ENCODE results near the gene NFKB1. TPM values are rescaled to one million over a fixed set of nuclear protein-coding genes. Genes with fewer than 3 reads are reported as not detected.

The NFKB1 gene
- total RNA-seq, 1 donor from 2014 or later: 43.0 TPM

GRCh38 chr4:102629673-102630072 is 128.5 kb downstream of the NFKB1 start:
- no peak for TF ChIP-seq CTCF (IDR thresholded peaks at IDR 0.05; ENCODE audit: insufficient read depth, low read length, poor library complexity, severe bottlenecking)

GRCh38 chr4:102631616-102632015 is 130.5 kb downstream of the NFKB1 start:
- H3K36me3 ChIP-seq (ENCODE audit: control insufficient read depth, insufficient read depth, low read length): peaks cover 1% of the 10 kb centered on the region
- no peak overlapping the region for H3K4me3 ChIP-seq (ENCODE audit: low read depth, low read length)
- no peak for DNase-seq (ENCODE audit: low read depth)
- no peaks in the 10 kb centered on the region for H3K27me3 ChIP-seq (ENCODE audit: control insufficient read depth, insufficient read depth, low read length)
- TF ChIP-seq CTCF (IDR thresholded peaks at IDR 0.05; ENCODE audit: insufficient read depth, low read length, poor library complexity, severe bottlenecking): no peak

More at GRCh38 chr4:102629673-102630072, 128.5 kb downstream of the NFKB1 start:
- peaks cover 1% of the 10 kb centered on the region for H3K36me3 ChIP-seq (ENCODE audit: control insufficient read depth, insufficient read depth, low read length)
- no peak for DNase-seq (ENCODE audit: low read depth)
- no peak overlapping the region for H3K4me3 ChIP-seq (ENCODE audit: low read depth, low read length)
- no peaks in the 10 kb centered on the region for H3K27me3 ChIP-seq (ENCODE audit: control insufficient read depth, insufficient read depth, low read length)

GRCh38 chr4:102632241-102633065 is 131.3 kb downstream of the NFKB1 start:
- H3K4me3 ChIP-seq (ENCODE audit: low read depth, low read length): no peak overlapping the region
- DNase-seq (ENCODE audit: low read depth): no peak
- H3K27me3 ChIP-seq (ENCODE audit: control insufficient read depth, insufficient read depth, low read length): no peaks in the 10 kb centered on the region
- peaks cover 1% of the 10 kb centered on the region for H3K36me3 ChIP-seq (ENCODE audit: control insufficient read depth, insufficient read depth, low read length)
- no peak for TF ChIP-seq CTCF (IDR thresholded peaks at IDR 0.05; ENCODE audit: insufficient read depth, low read length, poor library complexity, severe bottlenecking)

GRCh38 chr4:102633100-102633499 is 131.9 kb downstream of the NFKB1 start:
- no peak overlapping the region for H3K4me3 ChIP-seq (ENCODE audit: low read depth, low read length)
- peaks cover 1% of the 10 kb centered on the region for H3K36me3 ChIP-seq (ENCODE audit: control insufficient read depth, insufficient read depth, low read length)
- H3K27me3 ChIP-seq (ENCODE audit: control insufficient read depth, insufficient read depth, low read length): no peaks in the 10 kb centered on the region
- TF ChIP-seq CTCF (IDR thresholded peaks at IDR 0.05; ENCODE audit: insufficient read depth, low read length, poor library complexity, severe bottlenecking): no peak
- no peak for DNase-seq (ENCODE audit: low read depth)

- no peak for TF ChIP-seq CTCF (IDR thresholded peaks at IDR 0.05; ENCODE audit: insufficient read depth, low read length, poor library complexity, severe bottlenecking)
- DNase-seq (ENCODE audit: low read depth): no peak
- Histone ChIP-seq H3K27me3 (ENCODE audit: control insufficient read depth, insufficient read depth, low read length) (no peaks in the 10 kb centered on the region), H3K4me3 (ENCODE audit: low read depth, low read length) (no peak overlapping the region), H3K36me3 (ENCODE audit: control insufficient read depth, insufficient read depth, low read length) (peaks cover 1% of the 10 kb centered on the region)
Measured at GRCh38 chr4:102637391-102637790, 136.2 kb downstream of the NFKB1 start.

GRCh38 chr4:102638621-102639020 is 137.5 kb downstream of the NFKB1 start:
- Histone ChIP-seq H3K4me3 (ENCODE audit: low read depth, low read length) (no peak overlapping the region), H3K27me3 (ENCODE audit: control insufficient read depth, insufficient read depth, low read length) (no peaks in the 10 kb centered on the region), H3K36me3 (ENCODE audit: control insufficient read depth, insufficient read depth, low read length) (peaks cover 1% of the 10 kb centered on the region)
- TF ChIP-seq CTCF (IDR thresholded peaks at IDR 0.05; ENCODE audit: insufficient read depth, low read length, poor library complexity, severe bottlenecking): no peak
- DNase-seq (ENCODE audit: low read depth): no peak

Data from kidney epithelial cell (primary cell).